GM19467 (cell line): ENCODE measurements around the gene RNASE13.

Source experiments
- ATAC-seq: cut with Tn5 transposase; IDR thresholded peaks from one replicate; pipeline ENCODE4 v1.9.1; 2021; ENCODE audit warnings: mild to moderate bottlenecking, moderate library complexity; ENCODE audit not compliant: unreplicated experiment

RNASE13 gene

GRCh38 chr14:21066882-21067502 lies 32.4 kb upstream of the RNASE13 start:
- no peak for ATAC-seq

GRCh38 chr14:21063479-21063878 lies 28.9 kb upstream of the RNASE13 start:
- no peak for ATAC-seq

- ATAC-seq = no peak
These were observed 26.7 kb upstream of the RNASE13 start for GRCh38 chr14:21061347-21061668.

GRCh38 chr14:21060614-21061346 lies 26.2 kb upstream of the RNASE13 start:
- no peak for ATAC-seq

GRCh38 chr14:21059842-21060613 lies 25.4 kb upstream of the RNASE13 start:
- no peak for ATAC-seq

- ATAC-seq = no peak
These were observed 24.3 kb upstream of the RNASE13 start for GRCh38 chr14:21058903-21059302.

GRCh38 chr14:21057803-21058675 lies 23.4 kb upstream of the RNASE13 start, which contains the start of gene RNASE8:
TSS of gene RNASE8 (plus strand) at chr14:21057822. CDS start at chr14:21057893, 71 bp downstream.
- ATAC-seq = no peak

GRCh38 chr14:21056520-21057163 lies 22.0 kb upstream of the RNASE13 start:
- ATAC-seq = no peak

GRCh38 chr14:21055432-21056117 lies 21.0 kb upstream of the RNASE13 start:
- no peak for ATAC-seq

GRCh38 chr14:21054768-21055145 lies 20.1 kb upstream of the RNASE13 start:
- ATAC-seq = no peak

GRCh38 chr14:21054123-21054767 lies 19.6 kb upstream of the RNASE13 start:
- ATAC-seq = no peak

- ATAC-seq = no peak
These were observed 18.8 kb upstream of the RNASE13 start for GRCh38 chr14:21053184-21054122.

- ATAC-seq = no peak
These were observed 16.0 kb upstream of the RNASE13 start for GRCh38 chr14:21050597-21050996.

GRCh38 chr14:21049271-21049673 lies 14.7 kb upstream of the RNASE13 start:
- ATAC-seq = no peak

GRCh38 chr14:21048638-21049037 lies 14.0 kb upstream of the RNASE13 start:
- no peak for ATAC-seq

GRCh38 chr14:21047378-21047781 lies 12.8 kb upstream of the RNASE13 start:
- no peak for ATAC-seq

GRCh38 chr14:21043974-21044618 lies 9.5 kb upstream of the RNASE13 start:
- no peak for ATAC-seq
